NCI-H446 (cell line): ENCODE results near the gene JMJD1C.
"Not testable (repeated sequence)": the region's sequence is repeated elsewhere in the genome, so short reads cannot be mapped to it uniquely, and the experiment has no call there.

ENCODE experiments used
- DNase-seq, 2 experiments: peaks; one replicate each; lab custom pipeline; 2025; lab: John Stamatoyannopoulos, UW

The JMJD1C gene

GRCh38 chr10:63407136-63407662, 58.6 kb downstream of the JMJD1C start:
- DNase-seq = no peak

GRCh38 chr10:63396133-63396761, 69.5 kb downstream of the JMJD1C start:
- DNase-seq = no peak

GRCh38 chr10:63393050-63393449, 72.7 kb downstream of the JMJD1C start:
- no peak for DNase-seq

- no peak for DNase-seq
Observed at GRCh38 chr10:63392224-63392623, 73.6 kb downstream of the JMJD1C start.

- DNase-seq = no peak
Observed at GRCh38 chr10:63391812-63392211, 74.0 kb downstream of the JMJD1C start.

GRCh38 chr10:63390521-63390920, 75.3 kb downstream of the JMJD1C start:
- DNase-seq = no peak

- DNase-seq = no peak
Observed at GRCh38 chr10:63388421-63389031, 77.3 kb downstream of the JMJD1C start.

GRCh38 chr10:63385254-63385653, 80.5 kb downstream of the JMJD1C start:
- DNase-seq = no peak

- no peak for DNase-seq
Observed at GRCh38 chr10:63384675-63385074, 81.1 kb downstream of the JMJD1C start.

- DNase-seq = no peak
Observed at GRCh38 chr10:63384001-63384400, 81.8 kb downstream of the JMJD1C start.

- no peak for DNase-seq
Observed at GRCh38 chr10:63383141-63383540, 82.6 kb downstream of the JMJD1C start.

- no peak for DNase-seq
Observed at GRCh38 chr10:63382066-63382465, 83.7 kb downstream of the JMJD1C start.

GRCh38 chr10:63377305-63377661, 88.5 kb downstream of the JMJD1C start:
- not testable (repeated sequence) for DNase-seq

- no peak for DNase-seq
Observed at GRCh38 chr10:63376560-63377304, 89.0 kb downstream of the JMJD1C start.

GRCh38 chr10:63375859-63376258, 89.9 kb downstream of the JMJD1C start:
- DNase-seq = no peak

- DNase-seq = no peak
Observed at GRCh38 chr10:63375458-63375857, 90.3 kb downstream of the JMJD1C start.

GRCh38 chr10:63374991-63375390, 90.8 kb downstream of the JMJD1C start:
- no peak for DNase-seq

GRCh38 chr10:63373176-63373575, 92.6 kb downstream of the JMJD1C start:
- no peak for DNase-seq

- DNase-seq = no peak
Observed at GRCh38 chr10:63369711-63370110, 96.1 kb downstream of the JMJD1C start.

GRCh38 chr10:63368365-63368764, 97.4 kb downstream of the JMJD1C start:
- DNase-seq = no peak

- DNase-seq = no peak
Observed at GRCh38 chr10:63366933-63367332, 98.8 kb downstream of the JMJD1C start.

- DNase-seq = no peak
Observed at GRCh38 chr10:63365976-63366765, 99.6 kb downstream of the JMJD1C start.
